HAP-1 (cell line): ENCODE data around the gene CERS5.
A peak's percentile ranks its signal among the peaks of the same experiment; 100 is the strongest.

Experiments
- DNase-seq, 2 experiments: peaks; one replicate each; pipeline ENCODE4 v3.0.0-alpha.2; 2016 to 2020; ENCODE audit warnings: low spot score in 2 of 2
- H3K27me3 ChIP-seq: fragments of 250-450 bp; sonication (Bioruptor Pico); 2 replicates; pipeline ENCODE4 v1.5.1; 2020; ENCODE audit warnings: low read depth, mild to moderate bottlenecking, moderate library complexity
- H3K36me3 ChIP-seq: fragments of 250-450 bp; sonication (Bioruptor Pico); replicated peaks from 2 replicates; pipeline ENCODE4 v1.5.1; 2020; ENCODE audit warnings: mild to moderate bottlenecking
- H3K4me1 ChIP-seq: fragments of 250-450 bp; sonication (Bioruptor Pico); 2 replicates; pipeline ENCODE4 v1.5.1; 2020; ENCODE audit warnings: mild to moderate bottlenecking
- H3K4me3 ChIP-seq: fragments of 250-450 bp; sonication (Bioruptor Pico); 2 replicates; pipeline ENCODE4 v1.5.1; 2020; ENCODE audit warnings: mild to moderate bottlenecking, moderate library complexity
- H3K9me3 ChIP-seq: fragments of 250-450 bp; sonication (Bioruptor Pico); 2 replicates; pipeline ENCODE4 v1.5.1; 2020; ENCODE audit warnings: mild to moderate bottlenecking, moderate library complexity
- in situ Hi-C: fragments of 300-500 bp; cut with MboI; formaldehyde crosslinking; loops from 3 replicates; pipeline ENCODE4 v1.14.3; 2020; ENCODE audit warnings: low sequenced_read_pairs, inconsistent platforms, mixed read lengths

The CERS5 gene

GRCh38 chr12:50147281-50147680, 19.9 kb downstream of the CERS5 start:
- Histone ChIP-seq H3K9me3 (no peaks in the 10 kb centered on the region), H3K4me1 (peaks cover 9% of the 10 kb centered on the region), H3K36me3 (peaks cover 3% of the 10 kb centered on the region), H3K27me3 (no peaks in the 10 kb centered on the region), H3K4me3 (no peak overlapping the region)
- no peak for DNase-seq
- in situ Hi-C loops = no loop called here

GRCh38 chr12:50145439-50145838, 21.7 kb downstream of the CERS5 start:
- DNase-seq = no peak
- Histone ChIP-seq H3K9me3 (no peaks in the 10 kb centered on the region), H3K36me3 (peaks cover 12% of the 10 kb centered on the region), H3K4me3 (no peak overlapping the region), H3K27me3 (no peaks in the 10 kb centered on the region), H3K4me1 (peaks cover 5% of the 10 kb centered on the region; the same call in 1 of the 2 replicates)
- in situ Hi-C loops = no loop called here

GRCh38 chr12:50142993-50143392, 24.2 kb downstream of the CERS5 start:
- Histone ChIP-seq H3K27me3 (no peaks in the 10 kb centered on the region), H3K4me1 (no peaks in the 10 kb centered on the region), H3K36me3 (peaks cover 18% of the 10 kb centered on the region), H3K4me3 (no peak overlapping the region), H3K9me3 (no peaks in the 10 kb centered on the region)
- no peak for DNase-seq
- in situ Hi-C loops = no loop called here

GRCh38 chr12:50132505-50133135, 34.5 kb downstream of the CERS5 start:
- H3K4me3 ChIP-seq = no peak overlapping the region
- in situ Hi-C loops = loop anchor here (5.0 kb wide), 1 partner anchor 180 kb away; no protein-coding TSS in a partner anchor
- DNase-seq = peak in 1 of 2 experiments; percentile 47
- no peaks in the 10 kb centered on the region for H3K4me1 ChIP-seq
- no peaks in the 10 kb centered on the region for H3K27me3 ChIP-seq
- H3K36me3 ChIP-seq = peaks cover 60% of the 10 kb centered on the region
- no peaks in the 10 kb centered on the region for H3K9me3 ChIP-seq

GRCh38 chr12:50129290-50129689, 37.9 kb downstream of the CERS5 start:
- Histone ChIP-seq H3K9me3 (no peaks in the 10 kb centered on the region), H3K4me3 (no peak overlapping the region), H3K36me3 (peaks cover 45% of the 10 kb centered on the region), H3K27me3 (no peaks in the 10 kb centered on the region), H3K4me1 (no peaks in the 10 kb centered on the region)
- in situ Hi-C loops = no loop called here
- DNase-seq = no peak

GRCh38 chr12:50127546-50127945, 39.6 kb downstream of the CERS5 start:
- Histone ChIP-seq H3K27me3 (no peaks in the 10 kb centered on the region), H3K4me3 (no peak overlapping the region), H3K4me1 (no peaks in the 10 kb centered on the region), H3K36me3 (peaks cover 29% of the 10 kb centered on the region), H3K9me3 (no peaks in the 10 kb centered on the region)
- no peak for DNase-seq
- in situ Hi-C loops = no loop called here

GRCh38 chr12:50123203-50123602, 44.0 kb downstream of the CERS5 start:
- peaks cover 14% of the 10 kb centered on the region for H3K36me3 ChIP-seq
- no peak for DNase-seq
- H3K9me3 ChIP-seq = no peaks in the 10 kb centered on the region
- in situ Hi-C loops = no loop called here
- no peak overlapping the region for H3K4me3 ChIP-seq
- no peaks in the 10 kb centered on the region for H3K4me1 ChIP-seq
- H3K27me3 ChIP-seq = no peaks in the 10 kb centered on the region

GRCh38 chr12:50121641-50122040, 45.5 kb downstream of the CERS5 start:
- Histone ChIP-seq H3K27me3 (no peaks in the 10 kb centered on the region), H3K4me3 (no peak overlapping the region), H3K9me3 (no peaks in the 10 kb centered on the region), H3K36me3 (peaks cover 14% of the 10 kb centered on the region), H3K4me1 (no peaks in the 10 kb centered on the region)
- DNase-seq = no peak
- in situ Hi-C loops = no loop called here

GRCh38 chr12:50120953-50121352, 46.2 kb downstream of the CERS5 start:
- no peaks in the 10 kb centered on the region for H3K9me3 ChIP-seq
- H3K36me3 ChIP-seq = peaks cover 14% of the 10 kb centered on the region
- H3K4me3 ChIP-seq = no peak overlapping the region
- no peaks in the 10 kb centered on the region for H3K27me3 ChIP-seq
- no peaks in the 10 kb centered on the region for H3K4me1 ChIP-seq
- in situ Hi-C loops = no loop called here
- no peak for DNase-seq

- no peaks in the 10 kb centered on the region for H3K4me1 ChIP-seq
- H3K9me3 ChIP-seq = no peaks in the 10 kb centered on the region
- no peak for DNase-seq
- H3K36me3 ChIP-seq = peaks cover 10% of the 10 kb centered on the region
- no peak overlapping the region for H3K4me3 ChIP-seq
- H3K27me3 ChIP-seq = no peaks in the 10 kb centered on the region
- in situ Hi-C loops = no loop called here
These were observed 46.6 kb downstream of the CERS5 start for GRCh38 chr12:50120521-50120920.

GRCh38 chr12:50119387-50119786, 47.8 kb downstream of the CERS5 start:
- DNase-seq = no peak
- H3K9me3 ChIP-seq = no peaks in the 10 kb centered on the region
- in situ Hi-C loops = no loop called here
- no peaks in the 10 kb centered on the region for H3K4me1 ChIP-seq
- H3K4me3 ChIP-seq = no peak overlapping the region
- H3K27me3 ChIP-seq = no peaks in the 10 kb centered on the region
- peaks cover 10% of the 10 kb centered on the region for H3K36me3 ChIP-seq

GRCh38 chr12:50117057-50117622, 50.0 kb downstream of the CERS5 start:
- peaks cover 10% of the 10 kb centered on the region; the same call in 1 of the 2 replicates for H3K36me3 ChIP-seq
- H3K4me1 ChIP-seq = peaks cover 7% of the 10 kb centered on the region
- no peaks in the 10 kb centered on the region for H3K9me3 ChIP-seq
- H3K4me3 ChIP-seq = no peak overlapping the region
- no peaks in the 10 kb centered on the region for H3K27me3 ChIP-seq
- in situ Hi-C loops = no loop called here
- no peak for DNase-seq

GRCh38 chr12:50112456-50113218, 54.5 kb downstream of the CERS5 start:
- peaks cover 7% of the 10 kb centered on the region for H3K4me1 ChIP-seq
- no peaks in the 10 kb centered on the region for H3K27me3 ChIP-seq
- in situ Hi-C loops = no loop called here
- H3K4me3 ChIP-seq = peak overlapping the region; percentile 89
- H3K36me3 ChIP-seq = no peaks in the 10 kb centered on the region
- peak in 1 of 2 experiments; percentile 46 for DNase-seq
- no peaks in the 10 kb centered on the region for H3K9me3 ChIP-seq
